Activated CD8-positive, alpha-beta T cell treated with anti-CD3 and anti-CD28 coated beads for 36 hours (primary cell): ENCODE data around the gene YTHDF1. TPM values are rescaled to one million over a fixed set of nuclear protein-coding genes. Genes with fewer than 3 reads are reported as not detected.

ENCODE experiments used
- ATAC-seq: fragments of 200-7000 bp; cut with Tn5 transposase; one replicate; pipeline ENCODE4 v1.10.0; 2021; ENCODE audit warnings: mild to moderate bottlenecking, moderate library complexity
- CTCF ChIA-PET: fragments of 350-600 bp; sonication (Branson Sonifier 250); formaldehyde crosslinking; loops from one replicate; lab custom pipeline; 2021; ENCODE audit warnings: antibody characterized with exemption; lab: Charles Lee
- POLR2A ChIA-PET: fragments of 350-600 bp; sonication (Branson Sonifier 250); formaldehyde crosslinking; loops from one replicate; lab custom pipeline; 2021; ENCODE audit warnings: antibody characterized with exemption; lab: Charles Lee
- DNase-seq: peaks from one replicate; pipeline ENCODE4 v3.0.0-alpha.2; 2020
- H3K27ac Mint-ChIP-seq: one replicate; pipeline ENCODE4 v1.8.0; 2021; ENCODE audit warnings: mild to moderate bottlenecking, mixed read lengths
- H3K27me3 Mint-ChIP-seq: one replicate; pipeline ENCODE4 v1.8.0; 2021; ENCODE audit warnings: mixed read lengths
- H3K36me3 Mint-ChIP-seq: one replicate; pipeline ENCODE4 v1.8.0; 2021; ENCODE audit warnings: low read depth, mixed read lengths
- H3K4me1 Mint-ChIP-seq: one replicate; pipeline ENCODE4 v1.8.0; 2021; ENCODE audit warnings: low read depth, mixed read lengths
- H3K4me3 Mint-ChIP-seq: one replicate; pipeline ENCODE4 v1.8.0; 2021; ENCODE audit warnings: mild to moderate bottlenecking, moderate library complexity, mixed read lengths
- H3K9me3 Mint-ChIP-seq: one replicate; pipeline ENCODE4 v1.8.0; 2021; ENCODE audit warnings: mixed read lengths
- intact Hi-C: fragments of 100-400 bp; cut with micrococcal nuclease; formaldehyde crosslinking; loops from one replicate; pipeline ENCODE4 v1.10.0; 2022
- total RNA-seq, 2 experiments: library from RNA; stranded (reverse); gene quantifications; one replicate each; pipeline ENCODE4 v1.2.3, GENCODE V29; 2021
- TF ChIP-seq, protein P1 (sequence below): fragments of 200-600 bp; IDR thresholded peaks from one replicate; pipeline ENCODE4 v1.8.0; 2022; ENCODE audit warnings: antibody characterized with exemption, mild to moderate bottlenecking

The YTHDF1 gene
- total RNA-seq, 2 experiments from 2014 or later = 31.0 TPM

DNA sequence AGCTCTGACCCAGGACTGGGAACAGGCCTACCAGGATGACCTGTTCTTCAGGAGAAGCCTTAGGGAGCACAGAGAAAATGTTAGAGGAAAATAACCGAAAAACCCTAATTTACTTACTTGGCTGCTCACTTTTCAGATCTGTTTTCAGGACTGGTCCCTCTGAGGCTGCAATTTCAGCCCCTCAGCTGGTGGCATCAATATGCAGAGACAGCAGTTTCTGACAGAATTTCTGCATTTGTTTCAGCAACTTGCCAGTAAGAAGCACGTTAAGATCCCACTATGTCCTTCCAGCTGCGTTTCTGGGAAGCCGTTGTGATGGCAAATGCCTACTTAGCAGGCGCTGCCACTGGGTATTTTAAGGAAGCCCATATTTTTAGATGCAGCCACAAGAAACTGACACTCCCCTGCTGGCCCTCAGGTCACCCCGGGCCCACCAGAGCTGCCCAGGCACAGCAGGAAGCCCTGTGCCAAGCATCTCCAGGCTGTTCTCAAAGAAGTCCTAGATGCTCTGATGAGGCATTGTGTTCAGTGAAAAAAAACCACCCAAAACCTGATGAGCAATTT is 7.5 kb downstream of the YTHDF1 start:
- intact Hi-C loops = no loop called here
- Mint-ChIP-seq H3K4me1 (peaks cover 40% of the 10 kb centered on the region), H3K9me3 (no peaks in the 10 kb centered on the region), H3K27me3 (no peaks in the 10 kb centered on the region), H3K27ac (no peak overlapping the region), H3K36me3 (peaks cover 38% of the 10 kb centered on the region), H3K4me3 (no peak overlapping the region)
- TF ChIP-seq, protein P1, sequence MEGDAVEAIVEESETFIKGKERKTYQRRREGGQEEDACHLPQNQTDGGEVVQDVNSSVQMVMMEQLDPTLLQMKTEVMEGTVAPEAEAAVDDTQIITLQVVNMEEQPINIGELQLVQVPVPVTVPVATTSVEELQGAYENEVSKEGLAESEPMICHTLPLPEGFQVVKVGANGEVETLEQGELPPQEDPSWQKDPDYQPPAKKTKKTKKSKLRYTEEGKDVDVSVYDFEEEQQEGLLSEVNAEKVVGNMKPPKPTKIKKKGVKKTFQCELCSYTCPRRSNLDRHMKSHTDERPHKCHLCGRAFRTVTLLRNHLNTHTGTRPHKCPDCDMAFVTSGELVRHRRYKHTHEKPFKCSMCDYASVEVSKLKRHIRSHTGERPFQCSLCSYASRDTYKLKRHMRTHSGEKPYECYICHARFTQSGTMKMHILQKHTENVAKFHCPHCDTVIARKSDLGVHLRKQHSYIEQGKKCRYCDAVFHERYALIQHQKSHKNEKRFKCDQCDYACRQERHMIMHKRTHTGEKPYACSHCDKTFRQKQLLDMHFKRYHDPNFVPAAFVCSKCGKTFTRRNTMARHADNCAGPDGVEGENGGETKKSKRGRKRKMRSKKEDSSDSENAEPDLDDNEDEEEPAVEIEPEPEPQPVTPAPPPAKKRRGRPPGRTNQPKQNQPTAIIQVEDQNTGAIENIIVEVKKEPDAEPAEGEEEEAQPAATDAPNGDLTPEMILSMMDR = no peak
- no peak for ATAC-seq
- ChIA-PET POLR2A (interaction anchor here (0.6 kb wide), 1 partner anchor 12 kb away, joined by 3 read pairs; no protein-coding TSS in a partner anchor), CTCF (interaction anchor here (1.0 to 7.7 kb wide), 2 partner anchors 9 to 16 kb away, joined by 3 to 82 read pairs; no protein-coding TSS in a partner anchor)
- no peak for DNase-seq

DNA sequence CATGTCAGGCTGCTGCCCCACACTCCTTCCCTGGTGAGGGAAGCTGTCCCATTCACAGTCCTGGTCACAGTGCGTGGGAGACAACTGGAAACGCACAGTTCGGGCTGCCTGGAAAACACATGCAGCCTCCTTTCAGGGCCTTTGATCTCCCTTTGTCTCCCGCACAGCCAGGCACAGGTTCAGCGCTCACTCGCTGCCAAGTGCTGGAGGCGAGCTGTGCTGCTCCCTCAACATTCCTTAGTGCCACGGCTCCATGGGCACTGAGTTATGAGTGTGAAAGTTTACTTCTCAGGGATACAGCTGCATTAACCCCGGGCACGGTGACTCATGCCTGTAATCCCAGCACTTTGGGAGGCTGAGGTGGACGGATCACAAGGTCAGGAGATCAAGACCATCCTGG is 9.1 kb downstream of the YTHDF1 start:
- Mint-ChIP-seq H3K4me3 (no peak overlapping the region), H3K9me3 (no peaks in the 10 kb centered on the region), H3K4me1 (peaks cover 26% of the 10 kb centered on the region), H3K27ac (no peak overlapping the region), H3K27me3 (no peaks in the 10 kb centered on the region), H3K36me3 (peaks cover 29% of the 10 kb centered on the region)
- ChIA-PET POLR2A (interaction anchor here (1.0 kb wide), 1 partner anchor 8 kb away, joined by 4 read pairs; no protein-coding TSS in a partner anchor), CTCF (interaction anchor here (0.9 to 2.4 kb wide), 3 partner anchors 9 to 24 kb away, joined by 3 to 14 read pairs (median 6); partner anchors contain the start of gene YTHDF1)
- no peak for DNase-seq
- TF ChIP-seq, protein P1 = no peak
- intact Hi-C loops = no loop called here
- no peak for ATAC-seq

DNA sequence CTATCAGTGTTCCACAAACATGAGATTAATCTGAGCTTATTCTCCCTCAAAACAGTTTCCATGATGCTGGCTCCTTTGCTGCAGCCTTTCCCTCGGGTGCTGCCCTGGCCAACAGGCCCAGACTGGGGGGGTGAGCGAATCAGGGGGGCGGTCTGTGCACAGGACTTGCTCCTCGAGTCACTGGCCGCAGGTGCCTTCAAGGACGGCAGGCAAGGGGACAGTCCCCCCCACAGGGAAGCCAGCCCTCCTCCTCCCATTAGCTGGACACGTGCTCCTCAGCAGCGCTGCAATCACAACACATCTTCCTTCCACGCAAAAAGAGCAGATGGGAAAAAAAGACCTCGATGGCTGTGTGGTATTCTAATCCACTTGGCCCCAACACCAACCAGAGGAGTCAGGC is 10.0 kb downstream of the YTHDF1 start:
- TF ChIP-seq, protein P1 = no peak
- Mint-ChIP-seq H3K9me3 (no peaks in the 10 kb centered on the region), H3K4me3 (no peak overlapping the region), H3K36me3 (peaks cover 34% of the 10 kb centered on the region), H3K27me3 (no peaks in the 10 kb centered on the region), H3K4me1 (peaks cover 26% of the 10 kb centered on the region), H3K27ac (no peak overlapping the region)
- CTCF ChIA-PET = interaction anchor here (1.8 to 2.4 kb wide), 2 partner anchors 17 to 23 kb away, joined by 6 to 14 read pairs; no protein-coding TSS in a partner anchor
- POLR2A ChIA-PET = interaction anchor here (1.0 kb wide), 1 partner anchor 9 kb away, joined by 4 read pairs; no protein-coding TSS in a partner anchor
- no peak for ATAC-seq
- intact Hi-C loops = no loop called here
- DNase-seq = no peak

DNA sequence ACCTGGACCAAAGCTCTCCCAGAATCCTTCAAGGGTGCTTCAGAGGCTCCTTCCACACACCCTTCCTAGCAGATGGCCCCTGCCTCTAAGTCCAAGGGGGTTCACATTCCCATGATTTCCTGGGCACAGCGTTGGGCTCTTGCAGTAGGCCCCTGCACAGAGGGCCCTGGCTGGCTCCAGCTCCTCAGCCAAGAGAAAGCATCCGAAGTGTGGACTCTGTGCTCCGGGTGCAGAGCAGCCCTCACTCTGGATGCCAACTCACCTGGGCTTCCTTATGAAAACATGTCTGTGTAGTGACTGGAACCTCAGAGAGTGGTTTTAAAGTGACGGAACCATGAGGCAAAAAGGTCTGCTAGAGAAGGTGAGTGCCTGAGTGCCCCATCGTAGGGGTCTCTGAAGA is 11.6 kb downstream of the YTHDF1 start:
- ChIA-PET POLR2A (interaction anchor here (2.8 kb wide), 1 partner anchor 11 kb away, joined by 13 read pairs; the partner anchor contains the start of gene YTHDF1), CTCF (interaction anchor here (0.7 to 1.8 kb wide), 3 partner anchors 19 to 23 kb away, joined by 3 to 7 read pairs (median 3); no protein-coding TSS in a partner anchor)
- DNase-seq = no peak
- Mint-ChIP-seq H3K27me3 (no peaks in the 10 kb centered on the region), H3K27ac (no peak overlapping the region), H3K4me3 (no peak overlapping the region), H3K36me3 (peaks cover 29% of the 10 kb centered on the region), H3K4me1 (peaks cover 18% of the 10 kb centered on the region), H3K9me3 (no peaks in the 10 kb centered on the region)
- intact Hi-C loops = no loop called here
- no peak for ATAC-seq
- TF ChIP-seq, protein P1 = no peak
